Stimulated activated naive B cell treated with anti-CD40 and anti-IgM and Interleukin-4, amounts not matched to agents 10 μg/mL and 1 μg/mL and 100 μg/mL, for 72 hours (primary cell): ENCODE measurements around the gene ANKRD50.

Source experiments
- ATAC-seq, 2 donors: fragments of 150-1000 bp; cut with Tn5 transposase; replicated peaks; 2 replicates each; pipeline ENCODE4 v1.10.0; 2021; ENCODE audit warnings: moderate library complexity in 1 of 2
- DNase-seq: peaks from one replicate; pipeline ENCODE4 v3.0.0; 2021
- H3K27ac Mint-ChIP-seq: one replicate; pipeline ENCODE4 v1.8.0; 2022; ENCODE audit warnings: mild to moderate bottlenecking, mixed read lengths
- H3K27me3 Mint-ChIP-seq, 2 donors: one replicate each; pipeline ENCODE4 v1.8.0; 2022; ENCODE audit warnings: mixed read lengths in 2 of 2
- H3K36me3 Mint-ChIP-seq, 2 donors: one replicate each; pipeline ENCODE4 v1.8.0; 2022; ENCODE audit warnings: mixed read lengths in 2 of 2, mild to moderate bottlenecking in 1 of 2
- H3K4me1 Mint-ChIP-seq, 2 donors: one replicate each; pipeline ENCODE4 v1.8.0; 2022; ENCODE audit warnings: mixed read lengths in 2 of 2, mild to moderate bottlenecking in 1 of 2
- H3K4me3 Mint-ChIP-seq, 2 donors: one replicate each; pipeline ENCODE4 v1.8.0; 2022; ENCODE audit warnings: mild to moderate bottlenecking in 2 of 2, mixed read lengths in 2 of 2, moderate library complexity in 1 of 2
- H3K9me3 Mint-ChIP-seq, 2 donors: one replicate each; pipeline ENCODE4 v1.8.0; 2022; ENCODE audit warnings: mixed read lengths in 2 of 2, mild to moderate bottlenecking in 1 of 2

ANKRD50 gene

GRCh38 chr4:124633285-124633941 lies 79.1 kb downstream of the ANKRD50 start:
- peaks cover 3 to 9% of the 10 kb centered on the region in 2 donors for H3K4me1 Mint-ChIP-seq
- H3K9me3 Mint-ChIP-seq = peaks cover 0 to 1% of the 10 kb centered on the region in 2 donors
- ATAC-seq = no peak
- H3K27me3 Mint-ChIP-seq = no peaks in the 10 kb centered on the region
- DNase-seq = no peak
- H3K36me3 Mint-ChIP-seq = no peaks in the 10 kb centered on the region
- H3K4me3 Mint-ChIP-seq = no peak overlapping the region
- H3K27ac Mint-ChIP-seq = no peak overlapping the region

DNA sequence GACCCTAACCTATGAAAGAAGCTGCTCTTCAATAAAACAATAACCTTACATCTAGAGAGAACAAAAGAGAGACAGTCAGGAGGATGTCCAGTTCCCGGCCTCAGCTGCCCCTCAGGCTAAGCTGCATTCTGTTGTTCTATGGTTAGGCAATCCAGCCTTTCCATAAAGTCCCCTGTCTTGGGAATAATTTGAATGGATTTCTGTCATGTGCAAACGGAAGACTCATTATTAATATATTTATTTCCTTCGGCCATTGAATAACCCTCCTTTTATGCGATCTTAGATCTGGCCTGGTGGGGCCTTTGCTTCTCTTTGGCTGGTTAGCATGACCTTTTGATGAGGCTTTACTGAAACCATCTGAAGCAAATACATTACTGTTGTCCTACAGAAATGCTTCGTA lies 80.1 kb downstream of the ANKRD50 start:
- H3K27ac Mint-ChIP-seq = no peak overlapping the region
- no peaks in the 10 kb centered on the region for H3K36me3 Mint-ChIP-seq
- H3K27me3 Mint-ChIP-seq = no peaks in the 10 kb centered on the region
- no peak overlapping the region for H3K4me3 Mint-ChIP-seq
- H3K9me3 Mint-ChIP-seq = no peaks in the 10 kb centered on the region
- ATAC-seq (no peak), DNase-seq (no peak)
- H3K4me1 Mint-ChIP-seq = peaks cover 3 to 9% of the 10 kb centered on the region in 2 donors

DNA sequence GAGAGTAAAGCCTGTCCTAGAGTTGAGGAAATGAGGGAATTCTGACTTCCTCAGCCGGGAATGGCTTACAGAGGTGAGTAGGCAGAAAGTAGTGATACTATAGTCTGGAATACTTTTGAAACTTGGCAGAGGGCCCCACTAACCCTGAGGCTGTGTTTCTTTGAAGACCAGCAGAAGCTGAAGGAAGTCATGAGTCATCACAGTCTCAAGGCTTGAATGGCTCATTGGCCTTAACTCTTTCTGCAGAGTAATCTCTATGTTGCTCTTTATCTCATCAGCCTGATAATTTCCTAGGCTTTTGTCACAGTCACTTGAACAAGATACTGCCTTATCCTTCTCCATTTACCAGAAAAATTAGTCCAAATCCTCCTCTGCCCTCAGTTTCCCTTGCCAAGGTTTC lies 80.8 kb downstream of the ANKRD50 start:
- H3K4me1 Mint-ChIP-seq = peaks cover 3 to 9% of the 10 kb centered on the region in 2 donors
- no peaks in the 10 kb centered on the region for H3K36me3 Mint-ChIP-seq
- ATAC-seq (peak; percentile 67 to 69), DNase-seq (no peak)
- no peaks in the 10 kb centered on the region for H3K9me3 Mint-ChIP-seq
- no peak overlapping the region for H3K27ac Mint-ChIP-seq
- no peaks in the 10 kb centered on the region for H3K27me3 Mint-ChIP-seq
- no peak overlapping the region for H3K4me3 Mint-ChIP-seq

GRCh38 chr4:124629681-124630080 lies 82.9 kb downstream of the ANKRD50 start:
- DNase-seq (no peak), ATAC-seq (no peak)
- Mint-ChIP-seq H3K27ac (no peak overlapping the region), H3K36me3 (no peaks in the 10 kb centered on the region), H3K4me1 (peaks cover 3 to 9% of the 10 kb centered on the region in 2 donors), H3K9me3 (peaks cover 0 to 1% of the 10 kb centered on the region in 2 donors), H3K27me3 (no peaks in the 10 kb centered on the region), H3K4me3 (no peak overlapping the region)
